Spleen (tissue), 11 donors: ENCODE data around the gene MYO7A. TPM values are rescaled to one million over a fixed set of nuclear protein-coding genes. Genes with fewer than 3 reads are reported as not detected.

Experiments used
- DNase-seq: peaks from one replicate; pipeline ENCODE4 v3.0.0-alpha.2; 2020
- H3K27ac ChIP-seq, 8 donors: fragments of 200-600 bp; sonication (generic) in 7 of 8; 1 replicate in 4 of 8; 2 replicates in 4 of 8; pipeline versions ENCODE4 v1.5.0 to v1.8.0; 2016 to 2021; ENCODE audit warnings: inconsistent platforms in 4 of 8, mild to moderate bottlenecking in 4 of 8, moderate library complexity in 1 of 8
- H3K27me3 ChIP-seq, 7 donors: fragments of 200-600 bp; sonication (generic) in 6 of 7; replicated peaks in 1 of 7; 1 replicate in 4 of 7; 2 replicates in 3 of 7; pipeline versions ENCODE4 v1.5.0 to v1.8.0; 2016 to 2021; ENCODE audit warnings: inconsistent platforms in 3 of 7, mild to moderate bottlenecking in 1 of 7
- H3K36me3 ChIP-seq, 6 donors: fragments of 200-600 bp; sonication (generic) in 5 of 6; 1 replicate in 4 of 6; 2 replicates in 2 of 6; pipeline versions ENCODE4 v1.5.0 to v1.8.0; 2016 to 2021; ENCODE audit warnings: inconsistent platforms in 2 of 6
- H3K4me1 ChIP-seq, 6 donors: fragments of 200-600 bp; sonication (generic) in 5 of 6; 1 replicate in 3 of 6; 2 replicates in 3 of 6; pipeline versions ENCODE4 v1.5.0 to v1.8.0; 2016 to 2021; ENCODE audit warnings: inconsistent platforms in 3 of 6
- H3K4me3 ChIP-seq, 8 donors: fragments of 200-600 bp; sonication (generic) in 7 of 8; 1 replicate in 4 of 8; 2 replicates in 4 of 8; pipeline versions ENCODE4 v1.5.0 to v1.8.0; 2016 to 2021; ENCODE audit warnings: inconsistent platforms in 4 of 8, mild to moderate bottlenecking in 4 of 8, moderate library complexity in 2 of 8
- H3K9me3 ChIP-seq, 8 donors: fragments of 200-600 bp; sonication (generic) in 7 of 8; 1 replicate in 4 of 8; 2 replicates in 4 of 8; pipeline versions ENCODE4 v1.5.0 to v1.8.0; 2016 to 2021; ENCODE audit warnings: inconsistent platforms in 4 of 8
- CTCF ChIP-seq, 11 experiments: fragments of 200-600 bp in 7 of 11; fragments of 450-650 bp in 4 of 11; sonication (generic) in 4 of 11; IDR thresholded peaks in 8 of 11; conservative IDR thresholded peaks in 3 of 11; 1 replicate in 7 of 11; 2 replicates in 4 of 11; pipeline versions ENCODE4 v1.4.0 to v1.8.0; 2016 to 2021; ENCODE audit warnings: antibody characterized with exemption in 11 of 11, inconsistent platforms in 4 of 11, mild to moderate bottlenecking in 1 of 11
- POLR2A ChIP-seq, 3 donors: fragments of 450-650 bp; IDR thresholded peaks; one replicate each; pipeline ENCODE4 v1.5.1; 2017; ENCODE audit warnings: antibody characterized with exemption in 3 of 3, mild to moderate bottlenecking in 1 of 3
- POLR2AphosphoS5 ChIP-seq, 3 donors: sonication (generic); formaldehyde crosslinking; IDR thresholded peaks; one replicate each; pipeline ENCODE4 v1.5.1; 2017; ENCODE audit warnings: antibody characterized with exemption in 3 of 3
- WGBS, 5 donors: extraction: QIAGEN DNeasy Blood & Tissue Kit in 3 of 5; methylation state at CpG; one replicate each; pipeline versions ENCODE4 v1.1.5 to v1.1.7; 2013 to 2018; 5-methylcytosine and 5-hydroxymethylcytosine counted together
- intact Hi-C: fragments of 100-400 bp; cut with DNase I; formaldehyde crosslinking; loops from one replicate; pipeline ENCODE4 v1.15.0; 2023; ENCODE audit warnings: low total_unique reads
- polyA plus RNA-seq, 3 donors: library from polyadenylated mRNA; stranded (reverse); fragments of 200-250 nt; gene quantifications; one replicate each; pipeline ENCODE4 v1.2.1, GENCODE V29; 2013
- total RNA-seq, 7 donors: library from RNA; depleted of rRNA in 3 of 7; stranded (reverse); fragments of >200 nt in 3 of 7; fragmentation: NEBNext Ultra II Directional in 4 of 7; extraction: Animal tissue kit (Norgen Biotek cat#: 25700) in 4 of 7; gene quantifications; one replicate each; pipeline versions ENCODE4 v1.1.0 to v1.2.1, GENCODE V29; 2016 to 2021
- donor health status: healthy with polysubstance abuse.
- donor health status: DM: no; HTN: no; CAD: no; lungs with moderate emphysema.
- donor health status: DM: no; HTN: no; CAD: no.
- donor health status: Bipolar disorder and iron deficiency.
- donor health status: healthy.
- donor health status: DM: no; HTN: no; CAD: no.
- donor health status: DM: yes; HTN: yes; CAD: no.

The MYO7A gene
- total and polyA plus RNA-seq, 10 donors, result 3.5 to 147 (median 33.0) TPM

GRCh38 chr11:77233011-77233410, 105.0 kb downstream of the MYO7A start:
- DNase-seq, result no peak
- 87 to 97% (median 94%) methylated on average over 3 of the region's 3 CpGs for WGBS, 5 donors

GRCh38 chr11:77236901-77237300, 108.9 kb downstream of the MYO7A start:
- Histone ChIP-seq H3K36me3 (no peaks in the 10 kb centered on the region), H3K27ac (no peak overlapping the region), H3K4me1 (no peaks in the 10 kb centered on the region), H3K9me3 (peaks cover 0 to 10% (median 0%) of the 10 kb centered on the region in 8 donors), H3K4me3 (no peak overlapping the region), H3K27me3 (no peaks in the 10 kb centered on the region)
- intact Hi-C loops, result no loop called here
- TF ChIP-seq POLR2AphosphoS5 (IDR thresholded peaks at IDR 0.05), result no peak
- no peak for TF ChIP-seq CTCF (IDR thresholded peaks at IDR 0.05 in 8 of 11, conservative IDR thresholded peaks at IDR 0.05 in 3 of 11)
- no peak for TF ChIP-seq POLR2A (IDR thresholded peaks at IDR 0.05)
- DNase-seq, result no peak

More at GRCh38 chr11:77233011-77233410, 105.0 kb downstream of the MYO7A start:
- no peak overlapping the region for H3K4me3 ChIP-seq
- no peaks in the 10 kb centered on the region for H3K4me1 ChIP-seq
- no peaks in the 10 kb centered on the region for H3K27me3 ChIP-seq
- TF ChIP-seq POLR2AphosphoS5 (IDR thresholded peaks at IDR 0.05), result no peak
- TF ChIP-seq CTCF (IDR thresholded peaks at IDR 0.05 in 8 of 11, conservative IDR thresholded peaks at IDR 0.05 in 3 of 11), result no peak
- no peak for TF ChIP-seq POLR2A (IDR thresholded peaks at IDR 0.05)
- no peaks in the 10 kb centered on the region for H3K9me3 ChIP-seq
- no peak overlapping the region for H3K27ac ChIP-seq
- no peaks in the 10 kb centered on the region for H3K36me3 ChIP-seq
- intact Hi-C loops, result no loop called here

- H3K27ac ChIP-seq, result no peak overlapping the region
- 89 to 95% (median 91%) methylated on average over 7 of the region's 7 CpGs for WGBS, 5 donors
These were observed 116.4 kb downstream of the MYO7A start for GRCh38 chr11:77244277-77245027.

More at GRCh38 chr11:77244277-77245027, 116.4 kb downstream of the MYO7A start:
- Histone ChIP-seq H3K27me3 (no peaks in the 10 kb centered on the region), H3K4me3 (no peak overlapping the region), H3K4me1 (no peaks in the 10 kb centered on the region), H3K36me3 (no peaks in the 10 kb centered on the region), H3K9me3 (peaks cover 0 to 10% (median 0%) of the 10 kb centered on the region in 8 donors)
- no peak for TF ChIP-seq POLR2A (IDR thresholded peaks at IDR 0.05)
- no peak for TF ChIP-seq POLR2AphosphoS5 (IDR thresholded peaks at IDR 0.05)
- TF ChIP-seq CTCF (IDR thresholded peaks at IDR 0.05 in 8 of 11, conservative IDR thresholded peaks at IDR 0.05 in 3 of 11), result no peak
- DNase-seq, result no peak
- intact Hi-C loops, result no loop called here
